NCI-H2081 treated with DMSO at 0.1 percent for 48 hours (cell line): ENCODE measurements around the gene RAPSN.

Experiments used
- DNase-seq: peaks from one replicate; lab custom pipeline; 2025; lab: John Stamatoyannopoulos, UW

The RAPSN gene

GRCh38 chr11:47466201-47466600, 17.3 kb upstream of the RAPSN start:
- no peak for DNase-seq

GRCh38 chr11:47464483-47464882, 15.5 kb upstream of the RAPSN start:
- peak; percentile 14 for DNase-seq

- no peak for DNase-seq
Observed at GRCh38 chr11:47461876-47462275, 12.9 kb upstream of the RAPSN start.

- DNase-seq = no peak
Observed at GRCh38 chr11:47460571-47461235, 11.8 kb upstream of the RAPSN start.

- DNase-seq = peak; percentile 71
Observed at GRCh38 chr11:47454258-47454671, 5.3 kb upstream of the RAPSN start.

- no peak for DNase-seq
Observed at GRCh38 chr11:47453365-47453764, 4.4 kb upstream of the RAPSN start.

GRCh38 chr11:47451990-47452389, 3.1 kb upstream of the RAPSN start:
- no peak for DNase-seq

- no peak for DNase-seq
Observed at GRCh38 chr11:47451436-47451835, 2.5 kb upstream of the RAPSN start.

- DNase-seq = no peak
Observed at GRCh38 chr11:47449541-47449940, 605 bp upstream of the RAPSN start.

- no peak for DNase-seq
Observed at GRCh38 chr11:47447906-47448305, 1.0 kb downstream of the RAPSN start.

- DNase-seq = no peak
Observed at GRCh38 chr11:47446833-47447232, 2.1 kb downstream of the RAPSN start.

GRCh38 chr11:47445840-47446239, 3.1 kb downstream of the RAPSN start:
- DNase-seq = no peak

GRCh38 chr11:47443817-47444216, 5.1 kb downstream of the RAPSN start:
- no peak for DNase-seq

GRCh38 chr11:47443028-47443700, 5.8 kb downstream of the RAPSN start:
- DNase-seq = peak; percentile 11

GRCh38 chr11:47442514-47442913, 6.4 kb downstream of the RAPSN start:
- DNase-seq = no peak

- DNase-seq = no peak
Observed at GRCh38 chr11:47441421-47441820, 7.5 kb downstream of the RAPSN start.

- no peak for DNase-seq
Observed at GRCh38 chr11:47440054-47440476, 8.9 kb downstream of the RAPSN start.

- DNase-seq = no peak
Observed at GRCh38 chr11:47438721-47439120, 10.2 kb downstream of the RAPSN start.

GRCh38 chr11:47437746-47438418, 11.1 kb downstream of the RAPSN start:
- no peak for DNase-seq

GRCh38 chr11:47437218-47437745, 11.7 kb downstream of the RAPSN start:
- DNase-seq = no peak

- DNase-seq = no peak
Observed at GRCh38 chr11:47436726-47437125, 12.2 kb downstream of the RAPSN start.

- no peak for DNase-seq
Observed at GRCh38 chr11:47435687-47436086, 13.2 kb downstream of the RAPSN start.
